NCI-H2029 treated with DMSO at 0.1 percent for 48 hours (cell line): ENCODE measurements around the gene UQCR11.
"Not testable (repeated sequence)": the region's sequence is repeated elsewhere in the genome, so short reads cannot be mapped to it uniquely, and the experiment has no call there.

ENCODE experiments used
- DNase-seq: peaks from one replicate; lab custom pipeline; 2025; lab: John Stamatoyannopoulos, UW

The UQCR11 gene

DNA sequence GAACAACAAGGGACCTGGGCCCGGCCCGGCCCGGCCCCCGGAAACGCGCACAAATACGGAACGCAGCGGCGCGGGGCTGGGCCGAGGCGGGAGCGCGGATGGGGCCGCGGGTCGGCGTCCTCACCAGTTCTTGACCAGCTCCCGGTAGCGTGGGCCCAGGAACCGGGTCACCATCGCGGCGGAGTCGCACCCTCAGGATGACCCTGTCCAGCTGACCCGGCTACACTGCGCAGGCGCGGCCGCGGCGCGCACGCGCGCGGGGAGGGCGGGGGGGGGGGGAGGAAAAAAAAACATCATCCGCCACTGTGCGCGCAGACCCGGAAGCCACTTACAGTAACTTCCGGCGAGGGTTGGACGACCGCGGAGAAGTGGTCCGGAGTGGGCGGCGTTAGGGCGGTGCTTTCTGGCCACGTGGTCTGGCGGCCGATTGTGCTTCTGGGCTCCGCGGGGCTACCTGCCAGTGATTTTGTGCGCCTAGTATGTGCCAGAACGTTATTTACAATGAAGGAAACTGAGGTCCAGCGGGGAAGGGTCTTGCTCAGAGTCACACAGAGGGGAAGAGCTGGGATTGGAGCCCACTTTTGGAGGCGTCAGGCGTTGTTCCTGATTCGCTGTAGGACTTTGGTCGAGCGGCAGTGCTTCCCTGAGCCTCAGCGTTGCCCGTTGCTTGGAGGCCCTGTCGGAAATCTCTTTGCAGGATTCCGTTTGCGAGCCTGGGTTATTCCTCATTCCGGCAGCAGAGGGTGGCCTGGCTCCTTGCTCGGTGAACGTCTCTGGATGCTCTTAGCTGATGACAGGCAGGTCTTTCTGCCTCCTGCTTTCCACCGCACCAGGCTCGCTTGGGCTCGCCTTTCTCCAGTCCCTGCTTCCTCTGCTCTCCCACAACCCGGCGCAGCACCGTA lies at the start of gene UQCR11:
TSS of gene UQCR11 (minus strand) at position 227 of the 902 bp plus-strand sequence. CDS start at position 174, 53 bp downstream.
- DNase-seq, result peak; percentile 90

DNA sequence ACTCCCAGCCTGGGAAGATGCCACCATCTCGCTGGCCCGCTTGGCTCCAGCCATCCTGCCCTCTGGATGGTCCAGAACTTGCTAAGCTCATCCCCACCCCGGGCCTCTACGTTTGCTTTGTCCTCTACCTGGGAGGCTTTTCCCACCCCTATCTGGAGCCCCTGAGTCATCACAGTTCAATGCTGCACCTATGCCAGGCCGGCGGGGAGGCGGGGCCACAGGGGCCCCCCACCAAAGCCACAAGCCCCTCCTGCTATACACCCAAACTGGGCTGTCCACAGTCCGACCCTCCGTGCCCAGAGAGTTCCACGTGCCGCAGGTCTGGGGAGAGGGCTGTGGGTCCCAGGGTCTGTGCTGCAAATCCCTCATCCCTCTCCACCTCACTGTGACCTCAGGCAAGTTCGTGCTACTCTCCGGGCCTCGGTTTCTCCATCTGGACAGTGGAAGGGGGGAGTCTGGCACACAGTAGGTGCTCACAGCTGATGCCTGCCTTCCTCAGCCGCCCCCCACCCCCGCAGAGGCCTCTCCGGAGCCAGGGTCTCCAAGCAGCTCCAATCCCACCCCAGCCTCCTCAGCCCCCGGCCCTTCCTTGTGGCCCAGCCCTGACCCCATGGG lies 49.0 kb upstream of the UQCR11 start:
- DNase-seq, result no peak

DNA sequence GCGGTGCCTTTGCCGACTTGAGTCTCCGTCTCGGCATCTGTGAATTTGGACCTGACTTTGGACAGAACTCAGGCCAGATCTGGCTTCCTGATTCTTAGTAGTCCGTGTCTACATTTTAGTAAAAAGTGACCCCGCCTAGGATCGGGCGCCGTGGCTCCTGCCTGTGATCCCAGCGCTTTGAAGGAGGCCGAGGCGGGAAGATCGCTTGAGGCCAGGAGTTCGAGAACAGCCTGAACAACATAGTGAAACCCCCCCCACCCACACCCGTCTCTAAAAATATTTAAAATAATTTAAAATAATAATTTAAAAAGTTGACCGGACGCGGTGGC lies 48.0 kb upstream of the UQCR11 start:
- no peak for DNase-seq

DNA sequence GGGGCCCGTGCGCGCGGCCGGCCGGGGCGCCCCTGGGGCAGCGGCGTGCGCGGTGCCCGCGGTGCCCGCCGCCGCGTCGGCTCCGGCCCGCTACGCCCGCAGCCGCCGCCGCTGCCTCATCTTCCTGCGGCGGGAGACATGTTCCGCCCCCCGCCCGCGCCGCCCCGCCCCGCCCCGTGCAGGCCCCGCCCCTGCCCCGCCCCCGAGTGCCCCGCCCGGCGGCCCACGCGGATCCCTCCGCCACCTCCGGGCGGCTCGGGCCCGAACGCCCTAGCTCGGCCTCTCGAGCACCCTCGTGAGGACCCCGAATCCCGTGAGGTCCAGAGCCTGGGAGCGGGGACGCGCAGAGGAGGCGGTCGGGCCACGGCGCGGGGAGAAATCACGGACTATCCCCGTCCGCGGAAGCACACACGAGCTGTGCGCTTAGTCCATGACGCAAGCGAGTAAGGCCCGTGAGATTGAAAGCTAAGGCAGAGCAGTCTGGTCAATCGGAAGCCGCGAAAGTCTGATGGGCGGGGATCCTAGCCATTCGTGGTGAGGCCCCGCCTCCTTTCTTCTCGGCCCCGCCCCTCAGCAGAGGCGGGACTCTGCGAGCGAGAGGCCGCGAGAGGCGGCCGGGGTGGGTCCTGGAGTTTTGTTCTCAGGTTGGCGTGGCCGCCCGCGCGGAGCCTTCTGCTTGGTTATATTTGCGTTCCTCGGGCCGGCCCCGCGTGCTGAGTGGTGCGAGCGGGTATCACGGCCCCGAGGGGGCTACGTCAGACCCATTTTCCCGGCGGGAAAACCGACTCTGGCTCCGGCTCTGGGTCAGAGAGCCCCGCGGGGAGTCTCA lies 47.4 kb upstream of the UQCR11 start, which contains the start of gene TCF3:
TSS of gene TCF3 (minus strand) at position 145 of the 829 bp plus-strand sequence. CDS start 2,367 bp downstream, outside the sequence.
- peak; percentile 92 for DNase-seq

DNA sequence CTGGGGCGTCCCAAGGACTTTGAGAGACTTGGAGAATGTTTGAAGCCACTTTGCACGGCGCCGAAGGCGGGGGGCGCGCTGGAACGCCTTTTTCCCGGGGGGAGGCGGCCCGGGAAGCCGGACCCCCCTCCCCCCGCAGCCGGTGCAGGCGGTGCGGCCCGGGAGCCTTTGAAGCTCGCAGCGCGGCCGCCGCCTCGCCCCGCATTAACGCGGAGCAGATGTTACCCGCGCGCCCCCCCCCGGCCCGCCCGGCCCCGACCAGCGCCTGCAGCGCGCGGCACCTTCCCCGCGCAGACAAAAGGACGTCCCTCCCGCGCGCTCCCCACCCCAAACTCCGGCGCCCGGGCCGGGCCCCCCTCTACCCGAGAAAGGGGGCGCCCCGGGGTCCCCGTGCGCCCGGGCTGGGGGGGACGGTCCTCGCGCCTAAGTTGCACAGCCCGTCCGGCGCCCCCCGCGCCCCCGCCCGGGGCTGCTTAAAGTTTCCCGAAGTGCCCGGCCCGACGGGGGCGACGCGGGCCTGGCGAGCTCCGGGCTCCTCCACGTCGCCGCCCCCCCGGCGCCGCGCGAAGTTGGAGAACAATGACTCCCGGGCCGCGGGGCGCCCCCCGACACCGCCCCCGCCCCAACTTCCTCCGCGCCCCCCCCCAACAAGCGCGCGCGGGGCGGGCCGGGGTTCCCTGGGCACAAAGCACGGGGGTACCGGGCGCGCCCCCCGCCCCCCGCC lies 46.5 kb upstream of the UQCR11 start:
- no peak for DNase-seq

DNA sequence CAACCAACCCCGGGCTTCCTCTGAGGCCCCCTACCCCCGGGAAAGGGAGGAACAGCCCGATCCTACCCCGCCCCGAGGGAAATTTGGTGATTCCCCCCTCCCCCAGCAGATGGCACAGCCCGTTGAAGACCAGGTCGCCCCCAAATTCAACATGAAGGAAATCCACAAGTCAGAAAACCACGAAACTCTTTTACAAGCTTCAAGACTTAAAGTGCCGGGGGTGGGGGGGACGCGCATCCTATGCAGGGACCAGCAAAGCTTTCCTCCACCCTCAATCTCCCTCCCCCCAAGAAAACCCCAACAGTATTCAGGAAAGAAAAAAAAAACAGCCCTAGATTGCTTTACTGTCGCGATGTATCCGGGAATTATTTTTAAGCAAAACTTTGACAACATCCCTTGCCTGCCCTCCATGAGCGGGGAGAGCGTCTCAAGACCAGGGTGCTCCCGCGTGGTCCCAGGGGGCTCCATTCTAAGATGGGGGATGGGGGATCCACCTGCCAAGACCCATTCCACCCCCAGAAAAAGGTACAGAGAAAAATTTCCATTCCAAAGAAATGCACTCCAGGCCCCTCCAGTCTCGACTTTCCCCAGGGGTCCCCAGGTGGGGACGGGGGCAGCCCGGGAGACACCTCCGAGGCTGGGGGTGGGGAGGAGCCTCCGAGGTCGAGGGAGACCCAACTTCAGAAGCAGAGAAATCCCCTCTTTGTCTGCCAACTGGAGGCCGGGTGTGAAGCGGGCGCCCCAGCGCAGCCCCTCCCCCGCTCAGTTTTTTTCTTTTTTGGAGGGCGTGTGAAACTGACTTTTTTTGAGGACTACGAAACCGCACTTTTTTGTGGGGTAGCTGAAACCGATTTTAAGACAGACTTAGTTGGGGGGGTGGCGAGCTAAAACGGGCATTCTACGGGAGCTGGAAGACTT lies 45.6 kb upstream of the UQCR11 start:
- no peak for DNase-seq

DNA sequence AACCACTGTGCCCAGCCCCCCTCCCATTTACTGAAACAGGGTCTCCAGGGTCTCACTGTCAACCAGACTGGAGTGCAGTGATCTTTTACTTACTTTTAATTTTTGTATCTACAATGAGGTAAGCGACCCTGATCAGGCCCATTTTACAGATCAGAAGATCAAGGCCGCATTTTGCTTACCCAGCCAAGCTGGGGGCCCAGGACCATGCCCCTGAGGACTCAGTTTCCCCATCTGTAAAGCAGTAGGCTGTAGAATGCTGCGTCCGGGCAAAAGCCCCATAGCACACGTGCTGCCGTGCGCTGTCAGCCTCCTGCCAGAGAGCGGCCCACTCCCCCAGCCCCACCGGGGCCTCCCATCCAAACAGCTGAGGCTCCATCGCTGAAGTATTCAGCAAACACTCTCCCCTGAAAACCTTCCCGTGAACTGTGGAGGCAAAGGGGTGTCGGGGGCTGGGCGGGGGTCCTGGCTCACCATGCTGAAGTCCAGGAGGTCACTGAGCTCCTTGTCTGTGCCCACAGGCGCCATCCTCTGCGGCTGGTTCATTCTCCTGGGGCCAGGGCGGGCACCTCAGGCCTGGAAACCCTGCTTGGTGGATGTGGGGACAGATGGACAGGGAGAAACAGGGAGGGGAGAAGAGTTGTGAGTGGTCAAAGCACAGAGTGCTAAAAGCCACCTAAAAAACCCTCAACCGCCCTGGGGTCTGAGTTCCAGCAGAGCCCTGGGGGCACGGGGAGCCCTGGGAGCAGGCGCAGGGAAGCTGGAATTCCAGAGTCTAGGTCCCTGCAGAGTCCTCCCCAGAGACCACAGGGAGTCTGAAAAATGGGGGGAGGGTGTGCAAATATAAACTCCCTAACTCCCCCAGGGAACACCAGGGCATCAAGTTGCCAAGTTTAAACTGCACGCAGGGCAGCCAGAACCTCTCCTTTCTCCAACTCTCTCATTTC lies 44.7 kb upstream of the UQCR11 start:
- no peak for DNase-seq

DNA sequence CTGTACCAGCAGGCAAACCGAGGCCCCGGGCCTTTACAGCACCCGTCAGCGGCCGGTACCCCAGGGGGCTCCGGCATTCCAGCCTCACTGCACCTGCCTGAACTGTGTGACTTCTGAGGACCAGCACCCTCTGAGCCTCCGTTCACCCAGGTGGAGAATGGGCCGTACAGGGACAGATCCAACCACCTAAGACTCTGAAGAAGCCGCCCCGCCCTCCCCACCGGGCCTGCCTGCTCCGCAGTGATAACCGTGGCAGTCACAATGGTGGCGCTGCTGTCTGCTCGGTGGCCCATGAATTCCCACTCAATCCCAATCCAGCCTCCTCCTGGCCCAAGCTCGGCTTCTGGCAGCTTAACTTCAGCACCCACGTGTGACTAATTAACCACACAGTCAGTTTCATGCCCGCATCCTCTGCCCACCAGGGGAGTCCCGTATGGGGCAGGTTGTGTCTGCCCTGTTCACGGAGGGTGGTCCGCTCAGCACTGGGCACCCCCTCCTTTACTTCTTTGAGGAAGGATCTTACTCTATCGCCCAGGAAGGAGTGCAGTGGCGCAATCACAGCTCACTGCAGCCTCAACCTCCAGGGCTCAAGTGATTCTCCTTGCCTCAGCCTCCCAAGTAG lies 43.8 kb upstream of the UQCR11 start:
- DNase-seq, result no peak

DNA sequence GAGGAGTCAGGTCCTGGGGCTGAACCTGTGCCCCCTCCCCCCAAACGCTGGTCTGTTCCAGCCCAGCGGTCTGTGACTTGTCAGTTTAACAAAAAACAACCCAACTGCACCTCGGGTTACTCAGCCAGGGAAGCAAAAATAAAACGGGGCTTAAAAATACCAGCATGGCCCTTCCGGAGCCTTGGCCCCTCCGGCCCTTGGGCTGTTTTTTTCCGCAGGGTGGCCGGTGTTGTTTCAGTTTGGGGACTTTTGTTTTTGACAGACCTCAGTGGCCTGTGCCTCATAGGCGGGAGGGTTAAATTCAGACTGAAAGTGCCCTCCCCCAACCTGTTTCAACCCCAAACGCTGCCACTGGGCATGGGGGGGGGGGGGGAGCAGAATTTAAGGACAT lies 43.2 kb upstream of the UQCR11 start:
- DNase-seq, result no peak

DNA sequence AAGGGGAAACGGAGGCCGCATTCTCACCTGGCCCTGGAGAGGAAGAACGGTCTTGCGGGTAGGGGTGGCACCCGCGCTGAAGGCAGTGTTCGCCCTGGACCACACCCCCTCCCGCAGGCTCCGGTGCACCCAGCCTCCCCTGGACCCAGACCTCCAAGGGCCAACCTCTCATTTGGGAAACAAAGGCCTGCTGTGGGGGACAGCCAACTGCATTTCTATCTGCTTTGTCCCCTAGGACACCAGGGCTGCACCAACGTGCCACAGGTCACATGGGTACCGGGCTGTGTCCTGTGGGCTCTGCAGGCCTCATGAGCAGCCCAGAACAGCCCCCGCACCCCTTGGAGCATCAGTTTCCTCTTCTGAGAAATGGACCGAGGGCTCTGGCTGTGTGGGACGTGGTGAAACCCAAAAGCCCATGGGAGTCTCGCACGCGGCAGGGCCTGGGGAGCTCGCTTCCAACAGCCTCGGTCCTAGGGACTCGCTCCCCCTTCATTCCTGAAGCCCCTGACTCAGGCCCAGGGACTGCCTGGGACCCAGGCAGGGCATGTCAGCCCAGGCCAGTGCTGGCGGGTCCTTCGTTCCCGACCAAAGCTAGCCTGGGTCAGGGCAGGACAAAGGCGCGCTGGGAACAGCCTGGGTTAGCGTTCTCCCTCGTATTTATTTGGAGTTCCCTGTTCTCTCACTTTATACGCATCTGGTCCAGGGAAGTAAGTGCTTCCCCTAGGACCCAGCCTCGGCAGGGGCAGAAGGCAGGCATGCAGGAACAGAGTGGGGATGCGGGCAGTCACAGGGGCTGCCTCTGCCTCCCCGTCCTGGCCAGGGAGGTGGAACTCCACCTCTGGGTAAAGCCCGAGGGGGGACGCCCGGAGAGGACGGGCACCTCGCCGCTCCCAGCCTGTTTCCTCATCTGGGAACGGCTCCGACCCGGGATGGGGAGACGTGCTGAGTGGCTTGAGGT lies 42.5 kb upstream of the UQCR11 start:
- DNase-seq, result no peak

DNA sequence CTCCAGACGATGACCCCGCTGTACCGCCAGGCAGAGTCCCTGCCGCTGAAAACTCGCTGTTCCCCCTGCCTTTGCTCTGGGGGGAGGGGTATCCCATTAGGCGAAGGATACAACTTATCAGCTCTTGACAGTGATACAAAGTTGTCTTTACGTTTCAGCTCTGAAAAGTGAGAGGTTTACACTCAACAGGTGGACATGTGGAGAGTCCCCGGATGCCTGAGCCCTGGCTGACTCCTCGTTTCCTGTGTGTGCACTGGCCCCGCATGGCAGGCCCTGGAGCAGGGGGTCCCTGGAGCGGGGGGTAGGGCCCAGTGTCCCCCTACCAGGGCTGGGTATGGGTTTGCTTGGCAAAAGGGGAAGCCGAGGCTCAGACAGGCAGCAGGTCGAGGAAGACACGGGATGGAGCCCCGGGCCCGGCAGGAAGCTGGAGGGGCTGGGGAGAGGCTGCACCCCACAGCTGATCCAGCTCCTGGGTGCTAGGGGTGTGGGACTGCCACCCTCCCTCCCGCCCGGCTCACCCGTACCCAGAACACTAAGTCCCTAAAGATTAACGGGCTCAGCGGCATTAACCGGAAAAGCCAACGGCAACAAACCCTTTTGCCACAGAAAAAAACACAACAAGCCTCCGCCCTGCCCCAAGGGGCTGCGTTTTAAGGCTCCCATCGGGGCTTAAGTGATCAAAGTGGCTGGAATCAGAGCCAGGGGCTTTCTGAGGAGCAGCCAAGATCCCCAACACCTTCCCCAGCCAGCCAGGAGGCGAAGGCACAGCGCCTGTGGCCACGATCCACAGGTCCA lies 41.6 kb upstream of the UQCR11 start:
- DNase-seq, result no peak

DNA sequence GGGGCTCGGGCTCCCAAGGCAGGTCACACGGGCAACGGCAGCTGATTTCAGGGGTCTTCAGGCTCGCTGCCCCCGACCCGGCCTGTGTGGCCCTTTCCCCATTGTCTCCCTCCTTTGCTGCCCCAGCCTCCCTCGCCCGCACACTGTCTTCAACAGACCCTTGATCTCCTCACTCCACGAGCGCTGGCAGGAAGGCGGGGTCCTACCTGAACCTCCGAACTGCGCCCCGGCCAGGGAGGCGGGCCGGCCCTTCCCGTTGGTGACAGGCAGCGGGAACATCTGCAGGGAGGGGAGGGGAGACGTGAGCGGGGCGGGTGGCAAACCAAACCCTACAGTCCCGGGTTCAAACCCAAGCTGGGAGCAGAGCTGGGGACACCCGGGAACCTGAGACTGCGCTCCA lies 40.9 kb upstream of the UQCR11 start:
- no peak for DNase-seq

DNA sequence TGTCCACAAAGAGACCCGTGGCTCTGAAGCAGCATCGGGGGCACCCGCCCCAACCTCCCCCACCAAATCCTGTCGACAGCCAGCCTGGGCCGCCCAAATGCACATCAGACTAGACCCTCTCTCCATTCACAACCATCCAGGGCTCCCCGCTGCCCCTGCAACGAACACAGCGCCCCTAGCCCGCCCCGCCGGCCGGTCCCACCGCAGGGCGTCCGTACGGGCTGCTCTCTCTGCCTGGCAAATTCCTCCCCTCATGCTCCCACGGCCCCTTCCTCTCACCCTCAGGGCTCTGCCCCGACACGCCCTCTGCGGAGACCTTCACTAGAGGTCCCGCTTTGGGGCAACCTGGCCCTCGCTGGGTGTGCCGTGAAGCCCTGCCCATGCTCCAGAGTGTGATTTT lies 40.0 kb upstream of the UQCR11 start:
- no peak for DNase-seq

DNA sequence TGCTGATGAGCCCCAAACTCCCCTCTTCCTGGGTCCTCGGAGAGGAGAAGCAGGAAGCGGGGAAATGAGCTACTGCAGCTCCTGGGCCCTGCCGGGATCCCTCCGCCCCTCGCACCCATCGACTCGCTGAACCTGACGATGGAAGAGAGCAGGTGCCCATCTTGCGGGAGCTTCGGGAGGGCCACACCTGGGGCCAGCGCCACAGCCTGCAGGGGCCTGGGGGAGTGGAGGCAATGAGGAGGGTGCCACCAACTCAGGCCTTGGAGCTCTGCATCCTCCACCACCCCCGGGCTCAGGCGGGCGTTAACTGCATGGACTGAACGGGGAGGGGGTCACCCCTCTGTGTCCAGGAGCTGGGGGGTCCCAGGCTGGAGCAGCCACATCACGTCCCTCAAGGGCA lies 38.8 kb upstream of the UQCR11 start:
- DNase-seq, result no peak

DNA sequence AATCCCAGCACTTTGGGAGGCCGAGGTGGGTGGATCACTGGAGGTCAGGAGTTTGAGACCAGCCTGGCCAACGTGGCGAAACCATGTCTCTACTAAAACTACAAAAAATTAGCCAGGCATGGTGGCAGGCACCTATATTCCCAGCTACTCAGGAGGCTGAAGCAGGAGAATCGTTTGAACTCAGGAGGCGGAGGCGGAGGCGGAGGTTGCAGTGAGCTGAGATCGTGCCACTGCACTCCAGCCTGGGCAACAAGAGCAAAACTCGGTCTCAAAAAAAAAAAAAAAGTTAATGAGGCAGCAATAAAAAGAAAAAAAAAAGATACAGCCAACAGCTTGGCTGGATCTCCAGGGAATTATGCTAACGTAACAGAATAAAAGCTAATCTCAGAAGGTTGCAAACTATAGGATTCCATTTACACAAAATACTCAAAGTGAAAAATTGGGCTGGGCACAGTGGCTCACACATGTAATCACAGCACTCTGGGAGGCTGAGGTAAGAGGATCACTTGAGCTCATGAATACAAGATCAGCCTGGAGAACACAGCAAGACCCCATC lies 35.7 kb upstream of the UQCR11 start:
- DNase-seq, result not testable (repeated sequence)

DNA sequence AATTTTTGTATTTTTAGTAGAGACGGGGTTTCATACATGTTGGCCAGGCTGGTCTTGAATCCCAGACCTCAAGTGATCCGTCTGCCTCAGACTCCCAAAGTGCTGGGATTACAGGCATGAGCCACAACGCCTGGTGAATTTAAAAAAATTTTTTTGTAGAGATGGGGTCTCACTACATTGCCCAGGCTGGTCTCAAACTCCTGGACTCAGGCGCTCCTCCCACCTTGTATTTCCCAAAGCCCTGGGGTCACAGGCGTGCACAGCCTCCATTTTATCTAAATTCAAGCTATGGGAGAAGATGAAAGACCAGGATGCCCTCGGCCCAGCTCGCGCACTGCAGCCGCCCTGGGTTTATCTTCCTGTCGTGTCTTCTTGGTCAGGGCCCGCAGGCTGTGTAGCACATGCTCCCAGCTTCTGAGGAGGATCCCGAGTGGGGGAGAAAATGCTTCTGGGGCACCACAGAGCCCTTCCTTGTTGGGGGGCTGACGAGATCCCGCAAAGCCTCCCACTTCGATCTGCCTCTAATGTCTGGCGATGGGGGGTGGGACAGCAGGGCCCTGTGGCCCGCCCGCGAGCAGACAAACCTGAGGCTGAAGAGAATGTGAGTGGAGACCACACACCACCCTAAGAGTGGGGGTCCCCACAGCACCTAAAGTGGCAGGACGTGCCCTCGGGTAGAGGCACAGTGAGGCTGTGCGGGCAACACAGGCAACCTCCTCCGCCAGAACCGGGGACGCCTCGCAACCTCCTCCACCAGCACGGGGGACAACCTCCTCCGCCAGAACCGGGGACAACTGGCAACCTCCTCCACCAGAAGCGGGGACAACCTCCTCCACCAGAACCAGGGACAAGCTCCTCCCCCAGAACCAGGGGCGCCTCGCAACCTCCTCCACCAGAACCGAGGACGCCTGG lies 31.3 kb upstream of the UQCR11 start:
- no peak for DNase-seq
